Duodenal mucosa (tissue), 2 donors: ENCODE measurements around the gene ECE1.
"Not testable (repeated sequence)": the region's sequence is repeated elsewhere in the genome, so short reads cannot be mapped to it uniquely, and the experiment has no call there.

Experiments
- H3K27ac ChIP-seq: one replicate; pipeline ENCODE4 v1.7.0; 2013; ENCODE audit warnings: low read depth, low read length
- H3K27me3 ChIP-seq, 2 donors: one replicate each; pipeline ENCODE4 v1.7.0; 2013; ENCODE audit warnings: low read length in 2 of 2, control low read depth in 1 of 2; ENCODE audit not compliant: insufficient read depth in 2 of 2, control insufficient read depth in 1 of 2
- H3K36me3 ChIP-seq, 2 donors: one replicate each; pipeline ENCODE4 v1.7.0; 2013; ENCODE audit warnings: low read length in 2 of 2, control low read depth in 1 of 2; ENCODE audit not compliant: insufficient read depth in 2 of 2, control insufficient read depth in 1 of 2
- H3K4me1 ChIP-seq, 2 donors: one replicate each; pipeline ENCODE4 v1.7.0; 2013; ENCODE audit warnings: low read length in 2 of 2, control low read depth in 1 of 2; ENCODE audit not compliant: insufficient read depth in 2 of 2, control insufficient read depth in 1 of 2
- H3K4me3 ChIP-seq, 2 donors: one replicate each; pipeline ENCODE4 v1.7.0; 2013; ENCODE audit warnings: low read length in 2 of 2, low read depth in 1 of 2
- H3K9ac ChIP-seq, 2 donors: one replicate each; pipeline ENCODE4 v1.7.0; 2013; ENCODE audit warnings: low read length in 2 of 2, low read depth in 1 of 2
- H3K9me3 ChIP-seq, 2 donors: one replicate each; pipeline ENCODE4 v1.7.0; 2013; ENCODE audit warnings: low read length in 2 of 2, control low read depth in 1 of 2; ENCODE audit not compliant: control insufficient read depth in 1 of 2

ECE1 gene

DNA sequence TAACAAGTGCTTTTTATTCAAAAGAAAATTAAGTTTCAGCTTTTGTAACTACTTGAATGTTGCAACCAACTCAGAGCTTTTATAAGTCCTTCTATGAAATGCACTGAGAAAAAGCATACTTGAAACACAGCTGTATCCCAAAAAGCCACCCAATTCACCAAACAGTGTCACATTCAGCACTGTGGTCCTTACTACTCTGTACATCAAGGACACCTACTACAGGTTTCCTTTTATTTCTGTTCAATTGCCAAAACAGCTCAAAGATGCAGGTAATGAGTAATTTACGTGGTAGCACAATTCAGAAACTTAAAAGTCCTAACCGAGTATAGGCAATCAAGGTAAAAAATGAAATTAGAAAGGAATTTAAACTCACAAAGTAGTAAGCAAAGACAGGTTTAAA is 116.0 kb downstream of the ECE1 start:
- no peak overlapping the region for H3K27ac ChIP-seq
- no peaks in the 10 kb centered on the region for H3K36me3 ChIP-seq
- H3K9ac ChIP-seq, result peak overlapping the region in 1 of 2 donors; percentile 96
- H3K27me3 ChIP-seq, result no peaks in the 10 kb centered on the region
- peak overlapping the region; percentile 90 to 95 for H3K4me3 ChIP-seq
- H3K4me1 ChIP-seq, result peaks cover 15 to 22% of the 10 kb centered on the region in 2 donors
- H3K9me3 ChIP-seq, result no peaks in the 10 kb centered on the region

DNA sequence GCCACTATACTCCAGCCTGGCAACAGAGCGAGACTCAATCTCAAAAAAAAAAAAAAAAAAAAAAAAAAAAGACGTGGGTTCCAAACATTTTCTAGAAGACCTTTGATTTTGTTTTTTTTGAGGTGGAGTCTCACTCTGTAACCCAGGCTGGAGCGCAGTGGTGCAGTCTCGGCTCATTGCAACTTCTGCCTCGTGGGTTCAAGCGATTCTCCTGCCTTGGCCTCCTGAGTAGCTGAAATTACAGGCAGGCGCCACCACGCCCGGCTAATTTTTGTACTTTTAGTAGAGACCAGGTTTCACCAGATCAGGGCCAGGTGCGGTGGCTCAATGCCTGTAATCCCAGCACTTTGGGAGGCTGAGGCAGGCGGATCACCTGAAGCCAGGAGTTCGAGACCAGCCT is 117.2 kb downstream of the ECE1 start:
- H3K9ac ChIP-seq, H3K36me3 ChIP-seq, H3K4me3 ChIP-seq, H3K9me3 ChIP-seq, H3K27me3 ChIP-seq, H3K27ac ChIP-seq: not testable (repeated sequence)
- H3K4me1 ChIP-seq, result peaks cover 15 to 22% of the 10 kb centered on the region in 2 donors

DNA sequence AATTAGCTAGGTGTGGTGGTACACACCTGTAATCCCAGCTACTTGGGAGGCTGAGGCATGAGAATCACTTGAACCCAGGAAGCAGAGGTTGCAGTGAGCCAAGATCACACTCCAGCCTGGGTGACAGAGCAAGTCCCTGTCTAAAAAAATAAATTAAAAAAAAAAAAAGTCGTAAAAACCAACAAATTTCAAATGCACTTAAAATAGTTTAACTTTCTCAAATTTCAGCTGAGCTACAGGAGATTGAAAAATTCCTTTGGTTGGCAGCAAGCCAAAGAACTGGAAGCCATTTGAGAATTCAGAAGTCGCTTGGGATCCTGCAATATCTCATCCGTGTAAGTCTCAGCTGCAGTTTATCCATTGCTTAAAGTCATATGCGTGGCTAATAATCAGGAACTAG is 119.4 kb downstream of the ECE1 start:
- H3K36me3 ChIP-seq, result peaks cover 0 to 12% of the 10 kb centered on the region in 2 donors
- not testable (repeated sequence) for H3K27me3 ChIP-seq, H3K4me3 ChIP-seq, H3K27ac ChIP-seq, H3K9me3 ChIP-seq, H3K9ac ChIP-seq
- peaks cover 11 to 15% of the 10 kb centered on the region in 2 donors for H3K4me1 ChIP-seq

DNA sequence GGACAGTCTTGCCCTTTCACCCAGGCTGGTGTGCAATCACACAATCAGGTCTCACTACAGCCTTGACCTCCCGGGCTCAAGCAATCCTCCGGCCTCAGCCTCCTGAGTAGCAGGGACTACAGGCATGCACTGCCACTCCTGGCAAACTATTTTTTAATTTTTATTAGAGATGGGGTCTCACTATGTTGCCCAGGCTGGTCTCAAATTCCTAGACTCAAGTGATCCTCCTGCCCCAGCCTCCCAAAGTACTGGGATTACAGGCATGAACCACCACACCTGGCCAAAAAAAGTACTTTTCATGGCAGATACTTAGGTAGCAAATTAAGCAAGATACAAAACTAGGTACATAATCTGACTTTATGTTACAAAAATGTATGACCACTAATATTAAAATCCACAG is 121.8 kb downstream of the ECE1 start:
- Histone ChIP-seq H3K4me3 (no peak overlapping the region), H3K4me1 (no peaks in the 10 kb centered on the region), H3K9me3 (no peaks in the 10 kb centered on the region), H3K27ac (no peak overlapping the region), H3K27me3 (no peaks in the 10 kb centered on the region), H3K36me3 (peaks cover 0 to 14% of the 10 kb centered on the region in 2 donors), H3K9ac (no peak overlapping the region)
